BLaER1 treated with 17β-estradiol and CSF1 and Interleukin-3, amounts not matched to agents 10 nM and 100 nM (cell line): Measurements from ENCODE around the gene SH2D3C.

ENCODE experiments used
- H3K27ac ChIP-seq, 11 experiments: shearing (Covaris generic); formaldehyde crosslinking; 2 replicates each; pipeline ENCODE4 v1.8.1; 2022
- H3K27me3 ChIP-seq, 11 experiments: shearing (Covaris generic); formaldehyde crosslinking; 2 replicates each; pipeline ENCODE4 v1.8.1; 2022
- H3K36me3 ChIP-seq, 11 experiments: shearing (Covaris generic); formaldehyde crosslinking; 2 replicates each; pipeline ENCODE4 v1.8.1; 2022
- H3K4me1 ChIP-seq, 10 experiments: shearing (Covaris generic); formaldehyde crosslinking; 2 replicates each; pipeline ENCODE4 v1.8.1; 2022
- H3K4me2 ChIP-seq, 11 experiments: shearing (Covaris generic); formaldehyde crosslinking; 2 replicates each; pipeline ENCODE4 v1.8.1; 2022
- H3K4me3 ChIP-seq, 10 experiments: shearing (Covaris generic); formaldehyde crosslinking; 2 replicates each; pipeline ENCODE4 v1.8.1; 2022
- H3K9ac ChIP-seq, 11 experiments: shearing (Covaris generic); formaldehyde crosslinking; 2 replicates each; pipeline ENCODE4 v1.8.1; 2022
- H3K9me3 ChIP-seq, 11 experiments: shearing (Covaris generic); formaldehyde crosslinking; replicated peaks in 1 of 11; 2 replicates each; pipeline ENCODE4 v1.8.1; 2022
- H4K20me1 ChIP-seq, 11 experiments: shearing (Covaris generic); formaldehyde crosslinking; 2 replicates each; pipeline ENCODE4 v1.8.1; 2022
- Cebpa-rat ChIP-seq, 11 experiments: shearing (Covaris generic); IDR thresholded peaks; 2 replicates each; pipeline ENCODE4 v1.8.1; 2022

SH2D3C gene

DNA sequence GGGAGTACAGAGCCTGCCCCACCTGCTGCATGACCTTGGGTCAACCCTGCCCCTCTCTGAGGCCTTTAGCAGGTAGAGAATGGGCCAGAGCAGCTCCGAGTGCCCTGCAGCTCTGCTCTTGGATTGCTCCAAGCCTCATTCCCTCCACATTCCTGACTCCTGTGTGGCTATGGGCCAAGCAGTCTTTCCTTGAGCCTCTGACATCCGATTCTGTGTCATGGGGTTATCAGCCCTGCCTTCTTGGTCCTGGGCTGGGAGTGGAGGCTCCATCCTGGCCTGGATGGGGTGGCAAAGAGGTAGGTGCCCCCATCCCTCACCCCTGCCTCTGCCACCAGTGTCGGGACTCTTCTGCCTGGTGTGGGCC, 37.9 kb upstream of the SH2D3C start:
- no peak overlapping the region for H3K4me2 ChIP-seq
- H3K4me1 ChIP-seq = peaks cover 5 to 45% (median 20%) of the 10 kb centered on the region in 10 experiments; a peak in 17 of 20 replicates
- H3K9ac ChIP-seq = peak overlapping the region in 5 of 11 experiments; percentile 23 to 56 (median 33); a peak in 6 of 22 replicates
- TF ChIP-seq Cebpa-rat (IDR thresholded peaks at IDR 0.05) = no peak
- no peaks in the 10 kb centered on the region for H3K27me3 ChIP-seq
- H3K4me3 ChIP-seq = no peak overlapping the region
- peaks cover 36 to 94% (median 61%) of the 10 kb centered on the region in 11 experiments; a peak in 20 of 22 replicates for H4K20me1 ChIP-seq
- peak overlapping the region in 5 of 11 experiments; percentile 6 to 59 (median 28); a peak in 8 of 22 replicates for H3K27ac ChIP-seq
- no peaks in the 10 kb centered on the region for H3K9me3 ChIP-seq
- H3K36me3 ChIP-seq = peaks cover 91 to 100% (median 99%) of the 10 kb centered on the region in 11 experiments

DNA sequence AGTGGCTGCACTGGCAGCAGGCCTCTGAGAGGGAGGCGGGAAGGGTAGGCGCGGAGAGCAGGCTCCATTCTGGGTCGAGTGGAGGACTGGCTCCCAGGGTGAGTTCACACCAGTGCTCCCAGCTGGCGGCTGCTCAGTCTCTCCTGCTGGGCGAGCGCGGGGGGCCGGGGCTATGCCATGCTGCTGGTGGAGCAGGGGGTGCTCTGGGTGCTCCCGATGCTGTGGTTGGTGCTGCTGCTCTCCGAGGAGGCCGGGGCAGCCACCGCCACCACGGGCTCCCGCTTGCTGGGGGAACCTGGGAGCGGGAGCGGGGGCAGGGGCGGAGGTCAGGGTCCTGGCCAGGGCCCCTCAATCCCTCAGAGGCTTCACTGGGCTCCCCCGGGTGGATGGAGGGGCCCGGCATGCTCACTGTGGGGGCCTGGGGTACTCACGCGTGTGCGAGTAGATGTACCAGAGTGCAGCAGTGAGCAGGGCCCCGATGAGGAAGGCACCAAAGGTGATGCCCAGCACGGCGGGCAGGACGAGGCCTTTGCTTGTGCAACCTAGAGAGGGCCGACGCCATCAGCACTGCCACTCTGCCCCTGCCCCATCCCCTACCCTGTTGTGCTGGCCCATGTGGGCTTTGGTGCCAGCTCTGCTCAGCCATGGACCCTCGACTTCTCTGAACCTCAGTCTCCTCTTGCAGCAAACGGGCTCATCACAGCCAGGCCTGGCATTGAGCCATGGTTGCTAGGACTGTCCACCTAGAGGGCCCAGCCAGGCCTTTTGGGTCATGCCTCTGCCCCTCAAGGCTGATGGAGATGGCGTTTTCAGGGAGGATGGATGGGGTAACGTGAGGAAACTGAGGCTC, 37.3 kb upstream of the SH2D3C start:
- no peaks in the 10 kb centered on the region for H3K9me3 ChIP-seq
- H3K4me1 ChIP-seq = peaks cover 10 to 51% (median 26%) of the 10 kb centered on the region in 10 experiments; a peak in 19 of 20 replicates
- peak overlapping the region in 3 of 11 experiments; percentile 28 to 59 (median 51); a peak in 6 of 22 replicates for H3K27ac ChIP-seq
- H3K4me3 ChIP-seq = no peak overlapping the region
- peak overlapping the region in 4 of 11 experiments; percentile 5 to 56 (median 34); a peak in 5 of 22 replicates for H3K9ac ChIP-seq
- H4K20me1 ChIP-seq = peaks cover 36 to 94% (median 66%) of the 10 kb centered on the region in 11 experiments; a peak in 21 of 22 replicates
- no peak for TF ChIP-seq Cebpa-rat (IDR thresholded peaks at IDR 0.05)
- no peak overlapping the region for H3K4me2 ChIP-seq
- no peaks in the 10 kb centered on the region for H3K27me3 ChIP-seq
- peaks cover 91 to 100% (median 99%) of the 10 kb centered on the region in 11 experiments for H3K36me3 ChIP-seq

DNA sequence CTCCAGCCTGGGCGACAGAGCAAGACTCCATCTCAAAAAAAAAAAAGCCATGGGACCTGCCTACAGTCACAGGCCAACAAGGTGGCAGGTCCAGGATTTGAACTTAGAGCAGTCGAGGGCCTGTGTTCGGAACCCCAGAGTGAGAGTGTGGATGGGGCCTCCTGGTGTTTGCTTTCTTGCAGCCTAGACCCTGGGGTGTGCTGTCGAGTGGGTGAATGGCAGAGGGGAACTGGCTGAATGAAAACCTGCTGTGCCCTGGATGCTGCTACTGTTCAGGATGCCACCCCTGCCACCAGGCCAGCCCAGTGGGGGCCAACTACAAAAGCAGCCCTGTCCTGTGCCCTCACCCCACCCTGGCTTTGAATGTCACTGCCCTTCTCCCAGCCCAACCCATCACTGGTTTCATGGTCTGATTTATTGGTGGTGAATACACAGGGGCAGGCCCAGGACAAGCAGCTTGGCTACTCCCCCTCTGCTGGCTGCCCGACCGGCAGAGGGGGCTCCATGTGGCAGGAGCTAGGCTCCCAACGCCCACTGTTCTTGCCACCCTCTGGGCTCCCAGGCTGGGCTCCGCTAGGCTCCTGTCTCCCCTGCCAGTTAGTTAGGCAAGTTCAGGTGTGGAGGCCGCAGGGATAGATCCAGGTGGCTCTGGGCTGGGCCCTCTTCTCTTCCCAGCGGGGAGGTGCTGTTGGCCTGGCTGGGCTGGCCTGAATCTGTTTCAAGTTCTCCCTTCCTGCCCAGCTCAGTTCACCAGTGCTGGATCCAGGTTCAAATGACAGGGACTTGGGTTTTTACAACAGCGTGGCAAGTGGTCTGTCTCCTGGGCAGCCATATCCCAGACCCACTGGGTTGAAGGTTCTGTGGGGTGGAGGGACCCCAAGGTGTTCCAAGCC, 36.4 kb upstream of the SH2D3C start:
- peaks cover 36 to 98% (median 75%) of the 10 kb centered on the region in 11 experiments; a peak in 21 of 22 replicates for H4K20me1 ChIP-seq
- H3K27ac ChIP-seq = peak overlapping the region in 3 of 11 experiments; percentile 17 to 51 (median 42); a peak in 5 of 22 replicates
- H3K4me2 ChIP-seq = no peak overlapping the region
- no peak for TF ChIP-seq Cebpa-rat (IDR thresholded peaks at IDR 0.05)
- H3K36me3 ChIP-seq = peaks cover 95 to 100% (median 99%) of the 10 kb centered on the region in 11 experiments
- no peak overlapping the region for H3K4me3 ChIP-seq
- H3K9me3 ChIP-seq = no peaks in the 10 kb centered on the region
- peak overlapping the region in 5 of 11 experiments; percentile 5 to 29 (median 27); a peak in 5 of 22 replicates for H3K9ac ChIP-seq
- H3K4me1 ChIP-seq = peaks cover 18 to 57% (median 35%) of the 10 kb centered on the region in 10 experiments; a peak in 19 of 20 replicates
- no peaks in the 10 kb centered on the region for H3K27me3 ChIP-seq

DNA sequence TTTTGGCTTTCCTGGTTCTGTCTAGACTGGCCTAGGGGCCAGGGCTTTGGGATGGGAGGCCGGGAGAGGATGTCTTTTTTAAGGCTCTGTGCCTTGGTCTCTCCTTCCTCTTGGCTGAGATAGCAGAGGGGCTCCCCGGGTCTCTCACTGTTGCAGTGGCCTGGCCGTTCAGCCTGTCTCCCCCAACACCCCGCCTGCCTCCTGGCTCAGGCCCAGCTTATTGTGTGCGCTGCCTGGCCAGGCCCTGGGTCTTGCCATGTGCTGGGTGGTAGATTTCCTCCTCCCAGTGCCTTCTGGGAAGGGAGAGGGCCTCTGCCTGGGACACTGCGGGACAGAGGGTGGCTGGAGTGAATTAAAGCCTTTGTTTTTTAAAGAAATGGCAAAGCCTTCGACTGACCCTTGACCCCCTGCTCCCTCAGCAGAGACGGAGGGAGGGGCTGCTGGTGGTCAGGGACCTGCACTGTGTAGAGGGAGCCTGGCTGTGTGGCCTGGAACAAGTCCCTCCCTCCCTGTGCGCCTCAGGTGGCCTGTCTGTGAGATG, 35.3 kb upstream of the SH2D3C start:
- H3K4me3 ChIP-seq = no peak overlapping the region
- H3K9ac ChIP-seq = peak overlapping the region in 5 of 11 experiments; percentile 4 to 39 (median 32); a peak in 4 of 22 replicates
- peaks cover 25 to 65% (median 44%) of the 10 kb centered on the region in 10 experiments for H3K4me1 ChIP-seq
- peaks cover 36 to 98% (median 83%) of the 10 kb centered on the region in 11 experiments; a peak in 21 of 22 replicates for H4K20me1 ChIP-seq
- no peak for TF ChIP-seq Cebpa-rat (IDR thresholded peaks at IDR 0.05)
- H3K27ac ChIP-seq = peak overlapping the region in 3 of 11 experiments; percentile 9 to 45 (median 12); a peak in 5 of 22 replicates
- H3K9me3 ChIP-seq = no peaks in the 10 kb centered on the region
- no peaks in the 10 kb centered on the region for H3K27me3 ChIP-seq
- no peak overlapping the region for H3K4me2 ChIP-seq
- peaks cover 91 to 98% (median 97%) of the 10 kb centered on the region in 11 experiments for H3K36me3 ChIP-seq

DNA sequence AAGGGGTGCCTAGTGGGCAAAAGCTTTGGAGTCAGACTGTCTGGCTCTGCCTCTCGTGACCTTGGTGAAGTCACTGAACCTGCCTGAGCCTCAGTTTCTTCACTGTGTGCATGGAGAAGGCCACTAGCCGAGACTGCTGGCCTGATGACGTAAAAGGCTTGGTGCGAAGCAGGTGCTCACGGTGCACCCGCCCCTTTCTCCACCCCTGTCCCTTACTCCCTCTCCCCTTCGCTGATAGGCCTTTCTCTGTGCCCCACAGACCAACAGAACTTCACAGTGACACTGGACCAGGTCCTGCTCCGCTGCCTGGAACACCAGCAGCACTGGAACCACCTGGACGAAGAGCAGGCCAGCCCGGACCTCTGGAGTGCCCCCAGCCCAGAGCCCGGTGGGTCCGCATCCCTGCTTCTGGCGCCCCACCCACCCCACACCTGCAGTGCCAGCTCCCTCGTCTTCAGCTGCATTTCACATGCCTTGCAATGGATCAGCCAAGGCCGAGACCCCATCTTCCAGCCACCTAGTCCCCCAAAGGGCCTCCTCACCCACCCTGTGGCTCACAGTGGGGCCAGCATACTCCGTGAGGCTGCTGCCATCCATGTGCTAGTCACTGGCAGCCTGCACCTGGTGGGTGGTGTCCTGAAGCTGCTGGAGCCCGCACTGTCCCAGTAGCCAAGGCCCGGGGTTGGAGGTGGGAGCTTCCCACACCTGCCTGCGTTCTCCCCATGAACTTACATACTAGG, 34.6 kb upstream of the SH2D3C start:
- no peaks in the 10 kb centered on the region for H3K27me3 ChIP-seq
- peak overlapping the region in 1 of 11 experiments; percentile 45; a peak in 3 of 22 replicates for H3K27ac ChIP-seq
- no peaks in the 10 kb centered on the region for H3K9me3 ChIP-seq
- no peak for TF ChIP-seq Cebpa-rat (IDR thresholded peaks at IDR 0.05)
- peaks cover 42 to 98% (median 87%) of the 10 kb centered on the region in 11 experiments; a peak in 21 of 22 replicates for H4K20me1 ChIP-seq
- peaks cover 29 to 65% (median 50%) of the 10 kb centered on the region in 10 experiments for H3K4me1 ChIP-seq
- peak overlapping the region in 5 of 11 experiments; percentile 4 to 39 (median 32); a peak in 3 of 22 replicates for H3K9ac ChIP-seq
- H3K36me3 ChIP-seq = peaks cover 91 to 98% (median 97%) of the 10 kb centered on the region in 11 experiments
- no peak overlapping the region for H3K4me3 ChIP-seq
- no peak overlapping the region for H3K4me2 ChIP-seq

DNA sequence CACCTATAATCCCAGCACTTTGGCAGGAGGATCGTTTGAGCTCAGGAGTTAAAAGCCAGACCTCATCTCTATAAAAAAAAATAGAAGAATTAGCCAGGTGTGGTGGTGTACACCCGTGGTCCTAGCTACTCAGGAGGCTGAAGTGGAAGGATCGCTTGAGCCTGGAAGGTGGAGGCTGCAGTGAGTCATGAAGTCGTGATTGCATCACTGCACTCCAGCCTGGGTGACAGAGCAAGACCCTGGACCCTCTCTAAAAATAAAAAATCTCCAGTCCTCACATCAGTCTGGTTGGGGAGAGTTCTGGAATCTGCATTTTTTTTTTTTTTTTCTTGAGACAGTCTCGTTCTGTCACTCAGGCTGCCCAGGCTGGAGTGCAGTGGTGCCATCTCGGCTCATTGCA, 33.5 kb upstream of the SH2D3C start:
- peaks cover 48 to 98% (median 88%) of the 10 kb centered on the region in 11 experiments; a peak in 21 of 22 replicates for H4K20me1 ChIP-seq
- peak overlapping the region in 2 of 11 experiments; percentile 7 to 55; a peak in 2 of 22 replicates for H3K4me2 ChIP-seq
- no peak overlapping the region for H3K9ac ChIP-seq
- peak in 1 of 11 experiments; percentile 54; a peak in 2 of 22 replicates for TF ChIP-seq Cebpa-rat (IDR thresholded peaks at IDR 0.05)
- peaks cover 40 to 65% (median 53%) of the 10 kb centered on the region in 10 experiments for H3K4me1 ChIP-seq
- H3K9me3 ChIP-seq = no peaks in the 10 kb centered on the region
- peak overlapping the region in 2 of 11 experiments; percentile 33 to 48; a peak in 1 of 22 replicates for H3K27ac ChIP-seq
- H3K4me3 ChIP-seq = no peak overlapping the region
- H3K27me3 ChIP-seq = no peaks in the 10 kb centered on the region
- H3K36me3 ChIP-seq = peaks cover 91 to 98% (median 97%) of the 10 kb centered on the region in 11 experiments

DNA sequence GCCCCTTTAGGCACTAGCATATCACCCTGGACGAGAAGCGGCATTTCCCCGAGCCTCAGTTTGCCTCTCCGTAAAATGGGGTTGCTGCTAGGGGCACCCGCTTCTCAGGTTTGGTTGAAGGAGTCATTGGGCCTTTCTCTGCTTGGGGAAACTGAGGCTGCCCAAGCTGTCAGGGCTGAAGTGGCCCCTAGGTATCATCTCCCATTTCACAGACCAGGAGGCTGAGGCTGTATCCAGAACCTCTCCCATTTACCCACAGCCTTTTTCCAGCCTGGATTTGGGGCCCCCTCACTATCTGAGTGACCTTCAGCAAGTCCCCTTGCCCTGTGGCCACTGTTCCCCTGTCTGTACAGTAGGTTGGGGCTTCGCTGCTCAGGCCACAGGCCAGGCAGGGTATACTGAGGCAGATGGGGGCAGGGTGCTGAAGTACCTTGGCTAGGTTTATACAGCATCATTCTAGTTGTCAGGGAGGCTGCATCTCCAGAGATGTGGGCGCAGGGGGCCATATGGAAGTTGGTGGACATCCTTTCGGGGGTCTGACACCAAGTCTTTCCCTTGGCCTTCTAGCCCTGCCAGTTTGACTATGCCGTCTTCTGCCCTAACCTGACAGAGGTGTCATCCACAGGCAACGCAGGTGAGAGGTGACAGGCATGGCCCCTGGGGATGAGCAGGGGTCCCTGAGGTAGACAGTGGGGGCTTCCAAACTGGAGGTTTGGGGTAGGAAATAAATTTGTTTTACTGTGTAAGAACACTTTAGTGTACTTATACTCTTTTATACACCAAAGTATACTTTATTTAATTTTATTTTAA, 32.1 kb upstream of the SH2D3C start:
- Histone ChIP-seq H4K20me1 (peaks cover 38 to 94% (median 89%) of the 10 kb centered on the region in 11 experiments; a peak in 21 of 22 replicates), H3K4me3 (no peak overlapping the region), H3K4me1 (peaks cover 55 to 70% (median 66%) of the 10 kb centered on the region in 10 experiments), H3K4me2 (peak overlapping the region; percentile 42 to 71 (median 53); a peak in 20 of 22 replicates), H3K9me3 (no peaks in the 10 kb centered on the region), H3K9ac (peak overlapping the region in 7 of 11 experiments; percentile 7 to 55 (median 24); a peak in 12 of 22 replicates), H3K27me3 (no peaks in the 10 kb centered on the region), H3K36me3 (peaks cover 82 to 98% (median 97%) of the 10 kb centered on the region in 11 experiments), H3K27ac (peak overlapping the region in 3 of 11 experiments; percentile 6 to 48 (median 31); a peak in 4 of 22 replicates)
- TF ChIP-seq Cebpa-rat (IDR thresholded peaks at IDR 0.05) = no peak
